ENCODE results near the gene DSCAM.

DSCAM gene

DNA sequence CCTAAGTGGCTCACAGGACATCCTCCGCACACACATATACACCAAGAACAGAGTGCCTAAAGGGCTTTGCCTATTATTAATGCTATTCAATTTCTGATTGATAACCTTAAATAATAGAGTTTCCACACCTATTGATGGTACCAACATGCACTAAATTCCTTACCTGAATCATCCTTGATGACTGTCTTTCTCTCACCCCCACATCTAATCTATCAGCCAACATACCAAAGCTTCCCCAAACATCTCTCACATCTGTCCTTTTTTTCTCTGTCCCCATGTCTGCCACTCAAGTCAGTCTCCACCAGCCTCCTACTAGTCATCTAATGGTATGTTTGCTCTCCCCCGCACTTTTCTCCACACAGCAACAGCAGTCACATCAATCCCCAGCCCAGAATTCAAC is 174.4 kb downstream of the DSCAM start:
- no peak overlapping the region for H3K4me3 ChIP-seq (ENCODE audit: extremely low read depth, insufficient read depth, low read length, poor library complexity, severe bottlenecking)
- H3K36me3 ChIP-seq (ENCODE audit: control insufficient read depth, insufficient read depth, low read length), result no peaks in the 10 kb centered on the region
- H3K4me1 ChIP-seq (ENCODE audit: control insufficient read depth, insufficient read depth, low read length, poor library complexity, severe bottlenecking), result no peaks in the 10 kb centered on the region
- no peaks in the 10 kb centered on the region for H3K9me3 ChIP-seq (ENCODE audit: control insufficient read depth, low read length)
- H3K27ac ChIP-seq (ENCODE audit: low read depth, low read length, severe bottlenecking), result no peak overlapping the region
- WGBS, 2 experiments (ENCODE audit: insufficient coverage in 2 of 2), result 17 to 45% methylated on average over 1 of the region's 2 CpGs

DNA sequence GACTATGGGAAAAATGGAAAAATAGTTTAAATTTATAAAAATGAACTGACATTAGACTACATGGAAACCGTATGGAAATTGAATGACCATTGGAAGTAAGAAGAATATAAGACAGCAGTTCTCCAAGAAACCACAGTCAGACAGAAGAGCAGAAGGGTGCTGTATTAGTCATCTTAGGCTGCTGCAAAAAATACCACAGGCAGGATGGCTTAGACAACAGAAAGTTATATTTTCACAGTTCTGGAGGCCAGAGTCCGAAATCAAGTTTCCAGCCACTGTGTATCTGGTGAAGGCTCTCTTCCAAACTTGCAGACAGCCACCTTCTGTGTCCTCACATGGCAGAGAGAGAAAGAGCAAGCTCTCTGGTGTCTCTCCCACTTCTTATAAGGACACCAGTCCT is 175.2 kb downstream of the DSCAM start:
- no peaks in the 10 kb centered on the region for H3K9me3 ChIP-seq (ENCODE audit: control insufficient read depth, low read length)
- no peak overlapping the region for H3K4me3 ChIP-seq (ENCODE audit: extremely low read depth, insufficient read depth, low read length, poor library complexity, severe bottlenecking)
- H3K27ac ChIP-seq (ENCODE audit: low read depth, low read length, severe bottlenecking), result no peak overlapping the region
- no peaks in the 10 kb centered on the region for H3K4me1 ChIP-seq (ENCODE audit: control insufficient read depth, insufficient read depth, low read length, poor library complexity, severe bottlenecking)
- 76 to 100% methylated on average over 1 to 2 of the region's 2 CpGs for WGBS, 2 experiments (ENCODE audit: insufficient coverage in 2 of 2)
- no peaks in the 10 kb centered on the region for H3K36me3 ChIP-seq (ENCODE audit: control insufficient read depth, insufficient read depth, low read length)

GRCh38 chr21:40668555-40669275 is 178.2 kb downstream of the DSCAM start:
- H3K36me3 ChIP-seq (ENCODE audit: control insufficient read depth, insufficient read depth, low read length), result no peaks in the 10 kb centered on the region
- no peak overlapping the region for H3K4me3 ChIP-seq (ENCODE audit: extremely low read depth, insufficient read depth, low read length, poor library complexity, severe bottlenecking)
- H3K9me3 ChIP-seq (ENCODE audit: control insufficient read depth, low read length), result no peaks in the 10 kb centered on the region
- WGBS, 2 experiments (ENCODE audit: insufficient coverage in 2 of 2), result 77 to 100% methylated on average over 1 to 3 of the region's 5 CpGs
- no peak overlapping the region for H3K27ac ChIP-seq (ENCODE audit: low read depth, low read length, severe bottlenecking)
- H3K4me1 ChIP-seq (ENCODE audit: control insufficient read depth, insufficient read depth, low read length, poor library complexity, severe bottlenecking), result no peaks in the 10 kb centered on the region

- no peak overlapping the region for H3K4me3 ChIP-seq (ENCODE audit: extremely low read depth, insufficient read depth, low read length, poor library complexity, severe bottlenecking)
- no peaks in the 10 kb centered on the region for H3K36me3 ChIP-seq (ENCODE audit: control insufficient read depth, insufficient read depth, low read length)
- whole genome bisulfite sequencing, 2 experiments (ENCODE audit: insufficient coverage in 2 of 2), result 50 to 100% methylated on average over 1 of the region's 1 CpG
- no peaks in the 10 kb centered on the region for H3K9me3 ChIP-seq (ENCODE audit: control insufficient read depth, low read length)
- no peaks in the 10 kb centered on the region for H3K4me1 ChIP-seq (ENCODE audit: control insufficient read depth, insufficient read depth, low read length, poor library complexity, severe bottlenecking)
- H3K27ac ChIP-seq (ENCODE audit: low read depth, low read length, severe bottlenecking), result no peak overlapping the region
Observed at GRCh38 chr21:40667967-40668366, 179.0 kb downstream of the DSCAM start.

- Histone ChIP-seq H3K4me1 (ENCODE audit: control insufficient read depth, insufficient read depth, low read length, poor library complexity, severe bottlenecking) (peaks cover 8% of the 10 kb centered on the region), H3K9me3 (ENCODE audit: control insufficient read depth, low read length) (no peaks in the 10 kb centered on the region), H3K4me3 (ENCODE audit: extremely low read depth, insufficient read depth, low read length, poor library complexity, severe bottlenecking) (no peak overlapping the region), H3K36me3 (ENCODE audit: control insufficient read depth, insufficient read depth, low read length) (no peaks in the 10 kb centered on the region), H3K27ac (ENCODE audit: low read depth, low read length, severe bottlenecking) (no peak overlapping the region)
- 100% methylated on average over 2 of the region's 2 CpGs for WGBS, 2 experiments (ENCODE audit: insufficient coverage in 2 of 2)
Observed at GRCh38 chr21:40662889-40663288, 184.1 kb downstream of the DSCAM start.

- Histone ChIP-seq H3K4me1 (ENCODE audit: control insufficient read depth, insufficient read depth, low read length, poor library complexity, severe bottlenecking) (peaks cover 8% of the 10 kb centered on the region), H3K27ac (ENCODE audit: low read depth, low read length, severe bottlenecking) (no peak overlapping the region), H3K9me3 (ENCODE audit: control insufficient read depth, low read length) (no peaks in the 10 kb centered on the region), H3K4me3 (ENCODE audit: extremely low read depth, insufficient read depth, low read length, poor library complexity, severe bottlenecking) (no peak overlapping the region), H3K36me3 (ENCODE audit: control insufficient read depth, insufficient read depth, low read length) (no peaks in the 10 kb centered on the region)
- WGBS, 2 experiments (ENCODE audit: insufficient coverage in 2 of 2), result 80% methylated on average over 1 of the region's 3 CpGs; no CpG with 5 or more reads in 1 of the 2 experiments
Observed at GRCh38 chr21:40660461-40660860, 186.5 kb downstream of the DSCAM start.

DNA sequence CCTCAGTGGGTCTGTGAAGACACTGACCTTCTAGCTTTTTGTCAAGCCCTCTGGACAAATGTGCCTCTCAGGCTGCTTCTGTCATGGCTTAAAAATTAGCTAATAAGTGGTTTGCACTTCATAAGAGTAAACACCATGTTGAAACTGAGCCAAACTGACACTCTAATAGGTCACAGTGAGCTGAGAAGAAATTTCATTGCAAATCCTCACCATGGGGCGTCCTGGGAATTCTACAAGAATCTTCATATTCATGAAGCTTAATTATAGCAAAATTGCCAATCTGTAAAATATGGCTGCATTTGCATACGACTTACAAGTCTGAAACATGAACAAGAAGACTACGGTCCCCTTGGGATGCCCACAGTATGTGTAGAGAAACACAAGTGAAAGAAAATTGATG is 188.6 kb downstream of the DSCAM start:
- Histone ChIP-seq H3K27ac (ENCODE audit: low read depth, low read length, severe bottlenecking) (no peak overlapping the region), H3K9me3 (ENCODE audit: control insufficient read depth, low read length) (no peaks in the 10 kb centered on the region), H3K36me3 (ENCODE audit: control insufficient read depth, insufficient read depth, low read length) (no peaks in the 10 kb centered on the region), H3K4me3 (ENCODE audit: extremely low read depth, insufficient read depth, low read length, poor library complexity, severe bottlenecking) (no peak overlapping the region), H3K4me1 (ENCODE audit: control insufficient read depth, insufficient read depth, low read length, poor library complexity, severe bottlenecking) (peaks cover 8% of the 10 kb centered on the region)
- 100% methylated on average over 1 to 2 of the region's 3 CpGs for WGBS, 2 experiments (ENCODE audit: insufficient coverage in 2 of 2)

DNA sequence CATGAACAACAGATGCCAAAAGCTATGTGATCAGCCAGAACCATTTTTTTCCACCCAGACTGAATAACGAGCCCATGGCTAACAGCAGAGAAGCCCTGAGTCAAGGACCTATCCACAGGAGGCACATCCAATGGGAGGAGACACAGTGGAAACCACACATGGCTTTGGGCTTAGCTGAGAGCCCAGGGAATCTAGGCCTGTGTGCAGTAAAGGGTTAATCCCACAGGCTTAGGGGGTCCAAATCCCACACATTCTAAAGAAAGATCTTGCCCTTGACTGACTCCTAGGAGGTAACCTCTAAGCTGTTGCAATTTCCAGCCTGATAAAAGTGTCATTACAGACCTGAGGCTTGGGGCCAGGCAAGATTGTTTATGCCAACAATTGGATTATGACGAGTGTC is 194.5 kb downstream of the DSCAM start:
- no peaks in the 10 kb centered on the region for H3K4me1 ChIP-seq (ENCODE audit: control insufficient read depth, insufficient read depth, low read length, poor library complexity, severe bottlenecking)
- 57 to 86% methylated on average over 1 of the region's 2 CpGs for WGBS, 2 experiments (ENCODE audit: insufficient coverage in 2 of 2)
- H3K36me3 ChIP-seq (ENCODE audit: control insufficient read depth, insufficient read depth, low read length), result no peaks in the 10 kb centered on the region
- H3K27ac ChIP-seq (ENCODE audit: low read depth, low read length, severe bottlenecking), result no peak overlapping the region
- H3K4me3 ChIP-seq (ENCODE audit: extremely low read depth, insufficient read depth, low read length, poor library complexity, severe bottlenecking), result no peak overlapping the region
- H3K9me3 ChIP-seq (ENCODE audit: control insufficient read depth, low read length), result no peaks in the 10 kb centered on the region

DNA sequence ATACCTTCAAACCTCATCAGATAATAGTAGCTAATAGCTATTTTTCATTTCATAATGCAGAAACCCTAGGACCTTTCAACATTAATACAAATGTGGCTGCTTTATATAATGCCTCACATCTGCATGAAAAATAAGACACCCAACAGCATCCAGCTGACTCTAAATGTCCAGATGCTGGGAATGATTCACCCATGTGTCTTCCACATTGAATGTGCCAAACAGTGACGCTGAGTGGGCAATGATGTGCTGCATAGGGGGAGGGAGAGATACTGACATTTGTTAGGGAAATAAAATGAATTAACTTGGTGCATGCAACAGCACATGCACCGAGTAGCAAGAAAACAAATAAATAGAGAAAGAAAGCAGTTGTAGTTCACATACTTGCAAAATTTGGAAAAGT is 199.3 kb downstream of the DSCAM start:
- no peaks in the 10 kb centered on the region for H3K36me3 ChIP-seq (ENCODE audit: control insufficient read depth, insufficient read depth, low read length)
- 92 to 100% methylated on average over 1 to 2 of the region's 2 CpGs for WGBS, 2 experiments (ENCODE audit: insufficient coverage in 2 of 2)
- no peak overlapping the region for H3K4me3 ChIP-seq (ENCODE audit: extremely low read depth, insufficient read depth, low read length, poor library complexity, severe bottlenecking)
- H3K4me1 ChIP-seq (ENCODE audit: control insufficient read depth, insufficient read depth, low read length, poor library complexity, severe bottlenecking), result no peaks in the 10 kb centered on the region
- no peak overlapping the region for H3K27ac ChIP-seq (ENCODE audit: low read depth, low read length, severe bottlenecking)
- H3K9me3 ChIP-seq (ENCODE audit: control insufficient read depth, low read length), result no peaks in the 10 kb centered on the region

DNA sequence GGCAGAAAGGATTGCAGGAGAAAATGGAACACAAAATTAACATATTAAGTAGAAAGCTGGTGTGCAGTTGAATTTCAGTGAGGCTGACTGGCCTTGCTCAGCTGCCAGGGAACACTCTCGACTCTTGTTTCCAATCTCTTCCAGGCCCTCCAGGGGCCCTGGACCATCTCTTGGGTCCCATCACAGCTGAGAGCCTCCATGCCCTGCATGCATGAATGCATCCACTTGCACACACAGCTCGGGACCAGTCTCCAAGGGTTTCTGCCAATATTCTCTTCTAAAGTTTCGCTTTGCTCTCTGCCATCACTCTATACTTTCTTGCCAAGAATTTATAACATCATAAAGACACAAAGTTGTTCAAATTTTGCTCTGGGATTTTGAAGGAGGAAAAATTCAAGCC is 200.3 kb downstream of the DSCAM start:
- H3K36me3 ChIP-seq (ENCODE audit: control insufficient read depth, insufficient read depth, low read length), result no peaks in the 10 kb centered on the region
- 92 to 100% methylated on average over 2 of the region's 3 CpGs for WGBS, 2 experiments (ENCODE audit: insufficient coverage in 2 of 2)

GRCh38 chr21:40641042-40641441 is 205.9 kb downstream of the DSCAM start:
- Histone ChIP-seq H3K9me3 (ENCODE audit: control insufficient read depth, low read length) (no peaks in the 10 kb centered on the region), H3K27ac (ENCODE audit: low read depth, low read length, severe bottlenecking) (no peak overlapping the region), H3K36me3 (ENCODE audit: control insufficient read depth, insufficient read depth, low read length) (no peaks in the 10 kb centered on the region), H3K4me1 (ENCODE audit: control insufficient read depth, insufficient read depth, low read length, poor library complexity, severe bottlenecking) (no peaks in the 10 kb centered on the region), H3K4me3 (ENCODE audit: extremely low read depth, insufficient read depth, low read length, poor library complexity, severe bottlenecking) (no peak overlapping the region)
- 93 to 95% methylated on average over 5 to 6 of the region's 7 CpGs for WGBS, 2 experiments (ENCODE audit: insufficient coverage in 2 of 2)

More for the DNA sequence above, 200.3 kb downstream of the DSCAM start:
- H3K9me3 ChIP-seq (ENCODE audit: control insufficient read depth, low read length), result no peaks in the 10 kb centered on the region
- no peak overlapping the region for H3K4me3 ChIP-seq (ENCODE audit: extremely low read depth, insufficient read depth, low read length, poor library complexity, severe bottlenecking)
- H3K4me1 ChIP-seq (ENCODE audit: control insufficient read depth, insufficient read depth, low read length, poor library complexity, severe bottlenecking), result no peaks in the 10 kb centered on the region
- H3K27ac ChIP-seq (ENCODE audit: low read depth, low read length, severe bottlenecking), result no peak overlapping the region
